ENCODE results near the gene SELENOF. TPM values are rescaled to one million over a fixed set of nuclear protein-coding genes. Genes with fewer than 3 reads are reported as not detected.

SELENOF gene
- total RNA-seq, 1 donor: 155 TPM

DNA sequence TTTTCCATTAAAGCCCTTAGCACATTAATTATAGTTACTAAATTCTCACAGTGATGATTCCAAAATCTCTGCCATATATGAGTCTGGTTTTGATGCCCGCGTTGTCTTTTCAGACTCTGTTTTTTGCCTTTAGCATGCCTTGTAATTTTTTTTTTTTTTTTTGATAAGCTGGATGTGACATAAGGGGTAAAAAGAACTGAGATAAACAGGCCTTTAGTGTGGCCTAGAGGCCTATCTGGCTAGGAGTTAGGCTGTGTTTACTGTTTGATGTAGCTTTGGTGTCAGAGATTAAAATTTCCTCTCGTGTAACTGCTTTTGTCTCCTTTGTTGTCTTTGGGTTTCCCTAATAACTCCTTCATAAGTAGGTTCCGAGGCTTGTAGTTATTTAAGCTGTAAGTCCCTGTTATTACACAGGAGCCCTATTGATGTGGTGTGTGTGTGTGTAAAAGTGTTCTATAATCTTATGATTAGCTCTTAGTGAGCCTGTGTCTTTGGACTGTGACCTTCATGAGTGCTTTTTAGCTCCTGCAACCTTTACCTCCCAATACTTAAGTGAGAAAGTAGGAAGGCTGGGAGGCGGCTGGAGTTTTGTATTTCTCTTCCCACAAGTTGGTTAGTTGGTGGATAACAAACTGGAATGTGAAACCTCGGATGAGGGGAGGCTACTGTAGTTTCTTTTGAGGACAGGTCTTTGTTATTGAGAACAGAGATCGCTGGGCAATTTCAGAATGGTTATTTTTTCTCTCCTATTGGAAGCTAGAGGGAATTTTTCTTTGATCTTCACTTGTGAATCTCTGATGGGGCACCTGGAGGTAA, 19.8 kb upstream of the SELENOF start:
- no peaks in the 10 kb centered on the region for H3K27me3 ChIP-seq (ENCODE audit: insufficient read depth, low read length)
- no peak overlapping the region for H3K4me3 ChIP-seq (ENCODE audit: low read length)
- no peaks in the 10 kb centered on the region for H3K4me1 ChIP-seq (ENCODE audit: insufficient read depth, low read length)
- H3K9me3 ChIP-seq (ENCODE audit: low read depth, low read length): no peaks in the 10 kb centered on the region

DNA sequence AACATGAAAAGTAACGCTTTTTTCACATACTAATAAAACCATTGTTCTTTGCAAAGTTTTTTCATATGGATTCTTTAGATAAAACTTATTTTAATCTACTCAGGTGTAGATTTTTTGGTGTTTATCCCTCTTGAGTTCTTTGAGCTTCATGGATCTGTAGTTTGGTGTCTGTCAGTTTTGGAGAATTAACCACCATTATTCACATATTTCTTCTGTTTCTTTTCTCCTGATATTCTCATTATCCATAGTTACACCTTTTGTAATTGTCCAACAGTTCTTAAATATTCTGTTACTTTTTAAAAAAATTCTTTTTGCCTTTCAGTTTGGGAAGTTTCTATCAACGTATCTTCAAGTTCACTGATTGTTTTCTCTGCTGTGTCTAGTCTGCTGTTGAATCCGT, 19.1 kb upstream of the SELENOF start:
- Histone ChIP-seq H3K4me3 (ENCODE audit: low read length) (no peak overlapping the region), H3K27me3 (ENCODE audit: insufficient read depth, low read length) (no peaks in the 10 kb centered on the region), H3K9me3 (ENCODE audit: low read depth, low read length) (no peaks in the 10 kb centered on the region), H3K4me1 (ENCODE audit: insufficient read depth, low read length) (no peaks in the 10 kb centered on the region)

DNA sequence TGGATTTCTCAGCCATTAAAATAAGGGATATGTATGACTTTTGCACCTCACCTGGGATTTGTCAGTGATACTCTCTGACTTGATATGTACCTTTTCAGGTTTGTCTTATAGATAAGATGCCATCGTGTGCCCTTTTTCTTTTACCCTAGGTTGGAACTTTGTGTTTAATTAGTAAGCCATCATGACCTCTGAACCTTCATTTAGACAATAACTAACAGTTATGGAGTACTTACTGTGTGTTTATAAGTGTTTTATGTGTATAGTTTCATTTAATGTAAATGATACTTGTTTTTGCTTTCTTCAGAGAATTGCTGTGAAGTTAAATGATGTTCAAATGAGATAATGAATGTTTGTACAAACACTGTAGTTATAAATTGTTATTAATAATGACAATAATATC, 14.9 kb upstream of the SELENOF start:
- H3K4me3 ChIP-seq (ENCODE audit: low read length): no peak overlapping the region
- H3K9me3 ChIP-seq (ENCODE audit: low read depth, low read length): no peaks in the 10 kb centered on the region
- no peaks in the 10 kb centered on the region for H3K27me3 ChIP-seq (ENCODE audit: insufficient read depth, low read length)
- H3K4me1 ChIP-seq (ENCODE audit: insufficient read depth, low read length): no peaks in the 10 kb centered on the region

DNA sequence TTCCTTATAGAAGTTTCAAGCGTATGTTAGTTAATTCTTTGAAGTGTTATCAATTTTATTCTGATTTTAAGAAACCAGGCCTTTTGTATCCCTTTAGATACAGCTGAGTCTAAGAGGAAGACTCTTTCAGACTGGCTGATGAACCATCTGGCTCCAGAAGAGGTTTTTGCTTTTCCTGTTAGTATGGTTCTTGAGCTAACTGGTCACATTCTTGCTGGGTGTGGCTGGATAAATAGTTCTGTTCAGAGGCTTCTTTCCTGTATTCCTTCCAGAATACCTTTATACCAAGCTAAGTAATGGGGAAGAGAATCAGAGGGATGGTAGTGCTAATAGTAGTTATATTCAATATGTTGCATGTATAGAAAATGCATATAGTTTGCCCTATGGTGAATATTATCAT, 13.0 kb upstream of the SELENOF start:
- Histone ChIP-seq H3K4me3 (ENCODE audit: low read length) (no peak overlapping the region), H3K9me3 (ENCODE audit: low read depth, low read length) (peaks cover 11% of the 10 kb centered on the region), H3K4me1 (ENCODE audit: insufficient read depth, low read length) (no peaks in the 10 kb centered on the region), H3K27me3 (ENCODE audit: insufficient read depth, low read length) (no peaks in the 10 kb centered on the region)

DNA sequence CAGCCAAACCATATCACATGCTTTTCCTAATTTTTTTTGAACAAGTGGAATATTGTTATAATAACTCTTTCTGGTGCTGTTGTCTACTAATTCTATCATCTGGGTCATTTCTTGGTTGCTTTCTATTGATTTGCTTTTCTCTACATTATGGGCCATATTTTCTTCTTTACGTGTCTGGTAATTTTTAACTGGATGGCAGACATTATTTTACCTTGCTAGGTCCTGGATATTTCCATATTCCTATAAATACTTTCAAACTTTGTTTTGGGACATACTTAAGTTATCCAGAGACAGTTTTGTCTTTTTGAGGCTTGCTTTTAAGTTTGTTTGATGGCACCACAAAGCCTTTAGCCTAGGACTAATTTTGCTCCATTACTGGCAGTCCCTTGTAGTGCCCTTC, 11.8 kb upstream of the SELENOF start:
- Histone ChIP-seq H3K4me1 (ENCODE audit: insufficient read depth, low read length) (no peaks in the 10 kb centered on the region), H3K9me3 (ENCODE audit: low read depth, low read length) (peaks cover 20% of the 10 kb centered on the region), H3K27me3 (ENCODE audit: insufficient read depth, low read length) (no peaks in the 10 kb centered on the region), H3K4me3 (ENCODE audit: low read length) (no peak overlapping the region)

DNA sequence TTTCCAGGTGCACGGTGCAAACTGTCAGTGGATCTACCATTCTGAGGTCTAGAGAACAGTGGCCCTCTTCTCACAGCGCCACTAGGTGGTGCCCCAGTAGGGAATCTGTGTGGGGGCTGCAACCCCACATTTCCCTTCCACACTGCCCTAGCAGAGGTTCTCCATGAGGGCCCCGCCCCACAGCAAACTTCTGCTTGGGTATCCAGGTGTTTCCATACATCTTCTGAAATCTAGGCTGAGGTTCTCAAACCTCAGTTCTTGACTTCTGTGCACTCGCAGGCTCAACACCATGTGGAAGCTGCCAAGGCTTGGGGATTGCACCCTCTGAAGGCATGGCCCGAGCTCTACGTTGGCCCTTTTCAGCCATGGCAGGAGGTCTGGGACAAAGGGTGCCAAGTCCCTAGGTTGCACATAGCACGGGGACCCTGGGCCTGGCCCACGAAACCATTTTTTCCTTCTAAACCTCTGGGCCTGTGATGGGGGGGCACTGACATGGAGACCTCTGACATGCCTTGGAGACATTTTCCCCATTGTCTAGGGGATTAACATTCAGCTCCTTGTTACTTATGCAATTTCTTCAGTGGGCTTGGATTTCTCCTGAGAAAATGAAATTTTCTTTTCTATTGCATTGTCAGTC, 10.5 kb upstream of the SELENOF start:
- no peaks in the 10 kb centered on the region for H3K27me3 ChIP-seq (ENCODE audit: insufficient read depth, low read length)
- peaks cover 20% of the 10 kb centered on the region for H3K9me3 ChIP-seq (ENCODE audit: low read depth, low read length)
- no peaks in the 10 kb centered on the region for H3K4me1 ChIP-seq (ENCODE audit: insufficient read depth, low read length)
- H3K4me3 ChIP-seq (ENCODE audit: low read length): no peak overlapping the region

- no peaks in the 10 kb centered on the region for H3K4me1 ChIP-seq (ENCODE audit: insufficient read depth, low read length)
- H3K9me3 ChIP-seq (ENCODE audit: low read depth, low read length): peaks cover 20% of the 10 kb centered on the region
- H3K4me3 ChIP-seq (ENCODE audit: low read length): no peak overlapping the region
- no peaks in the 10 kb centered on the region for H3K27me3 ChIP-seq (ENCODE audit: insufficient read depth, low read length)
Measured at GRCh38 chr1:86922445-86922844, 8.5 kb upstream of the SELENOF start.

DNA sequence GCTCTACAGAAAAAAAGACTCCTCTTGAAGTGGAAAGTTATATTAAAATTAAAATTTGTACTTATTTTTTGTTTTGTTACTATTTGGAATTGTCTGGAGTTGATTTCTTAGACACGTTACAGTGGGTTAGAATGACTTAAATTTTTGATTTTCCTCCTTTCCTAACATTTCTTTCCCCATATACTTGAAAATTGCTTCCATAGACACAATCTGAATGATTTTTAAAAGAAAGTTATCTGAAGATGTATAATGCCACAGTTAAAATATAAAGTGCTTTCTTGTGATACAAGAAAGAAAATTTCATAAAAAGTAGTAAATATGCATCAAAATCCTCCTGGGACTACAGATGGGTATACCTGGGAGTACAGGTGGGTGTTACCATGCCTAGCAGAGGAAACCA, 2.8 kb upstream of the SELENOF start:
- peaks cover 25% of the 10 kb centered on the region for H3K4me1 ChIP-seq (ENCODE audit: insufficient read depth, low read length)
- peaks cover 8% of the 10 kb centered on the region for H3K9me3 ChIP-seq (ENCODE audit: low read depth, low read length)
- no peak overlapping the region for H3K4me3 ChIP-seq (ENCODE audit: low read length)
- no peaks in the 10 kb centered on the region for H3K27me3 ChIP-seq (ENCODE audit: insufficient read depth, low read length)

GRCh38 chr1:86915737-86916235, 1.9 kb upstream of the SELENOF start:
- no peaks in the 10 kb centered on the region for H3K9me3 ChIP-seq (ENCODE audit: low read depth, low read length)
- no peaks in the 10 kb centered on the region for H3K27me3 ChIP-seq (ENCODE audit: insufficient read depth, low read length)
- H3K4me3 ChIP-seq (ENCODE audit: low read length): peak overlapping the region; percentile 91
- H3K4me1 ChIP-seq (ENCODE audit: insufficient read depth, low read length): peaks cover 34% of the 10 kb centered on the region

GRCh38 chr1:86914998-86915736, 1.2 kb upstream of the SELENOF start:
- H3K4me1 ChIP-seq (ENCODE audit: insufficient read depth, low read length): peaks cover 36% of the 10 kb centered on the region
- H3K27me3 ChIP-seq (ENCODE audit: insufficient read depth, low read length): no peaks in the 10 kb centered on the region
- no peaks in the 10 kb centered on the region for H3K9me3 ChIP-seq (ENCODE audit: low read depth, low read length)
- H3K4me3 ChIP-seq (ENCODE audit: low read length): peak overlapping the region; percentile 91

DNA sequence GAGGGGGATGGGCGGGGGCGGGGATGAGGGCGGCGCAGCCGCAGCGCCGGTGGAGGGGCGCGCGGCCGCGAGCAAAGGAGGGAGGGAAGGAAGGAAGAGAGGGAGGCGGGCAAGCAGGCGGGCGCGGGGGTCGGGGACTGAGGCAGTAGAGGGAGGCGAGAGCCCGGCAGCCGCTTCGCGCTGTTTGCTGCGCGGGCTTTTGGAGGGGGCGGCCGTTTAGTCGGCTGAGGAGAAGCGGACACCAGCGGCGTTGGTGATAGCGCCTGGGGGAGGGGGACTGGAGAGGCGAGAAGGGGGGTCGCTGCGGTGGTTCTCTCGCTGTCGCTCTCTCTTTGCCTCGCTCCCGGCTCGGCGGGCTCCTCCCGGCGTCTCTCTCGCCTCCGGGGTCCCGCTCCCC, 673 bp upstream of the SELENOF start, which contains the start of gene HS2ST1:
HS2ST1 (plus strand) TSS at position 35 of the 397 bp plus-strand sequence.
- Histone ChIP-seq H3K27me3 (ENCODE audit: insufficient read depth, low read length) (no peaks in the 10 kb centered on the region), H3K4me1 (ENCODE audit: insufficient read depth, low read length) (peaks cover 38% of the 10 kb centered on the region), H3K4me3 (ENCODE audit: low read length) (peak within 1 kb of the TSS; percentile 100), H3K9me3 (ENCODE audit: low read depth, low read length) (no peaks in the 10 kb centered on the region)

DNA sequence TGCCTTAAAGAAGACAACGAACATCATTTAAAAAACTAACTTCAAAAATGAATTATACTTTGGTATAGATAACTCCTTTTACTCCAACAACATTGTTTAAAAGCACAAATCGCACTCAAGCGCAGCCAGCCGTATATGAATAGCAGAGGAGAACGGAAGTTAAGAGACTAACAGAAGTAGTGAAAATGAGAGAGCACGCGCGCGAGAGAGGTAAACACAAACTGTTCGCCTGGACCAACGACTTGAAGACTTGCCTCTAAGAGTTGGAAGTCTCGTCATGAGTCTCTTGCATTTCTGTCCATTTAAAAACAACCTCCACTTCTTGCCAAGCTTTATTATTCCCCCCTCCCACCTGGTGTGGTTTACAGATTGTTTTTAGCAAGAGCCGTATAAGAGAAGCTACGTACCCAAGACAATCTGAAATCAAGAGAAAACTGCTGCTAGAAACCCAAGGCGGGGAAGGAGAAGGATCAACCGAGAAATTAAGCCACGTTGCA, 479 bp downstream of the SELENOF start:
- Histone ChIP-seq H3K9me3 (ENCODE audit: low read depth, low read length) (no peaks in the 10 kb centered on the region), H3K4me3 (ENCODE audit: low read length) (peak overlapping the region; percentile 100), H3K4me1 (ENCODE audit: insufficient read depth, low read length) (peaks cover 39% of the 10 kb centered on the region), H3K27me3 (ENCODE audit: insufficient read depth, low read length) (no peaks in the 10 kb centered on the region)

GRCh38 chr1:86912281-86912900, 1.5 kb downstream of the SELENOF start:
- Histone ChIP-seq H3K27me3 (ENCODE audit: insufficient read depth, low read length) (no peaks in the 10 kb centered on the region), H3K4me1 (ENCODE audit: insufficient read depth, low read length) (peaks cover 39% of the 10 kb centered on the region), H3K9me3 (ENCODE audit: low read depth, low read length) (no peaks in the 10 kb centered on the region), H3K4me3 (ENCODE audit: low read length) (peak overlapping the region; percentile 100)

- Histone ChIP-seq H3K4me1 (ENCODE audit: insufficient read depth, low read length) (peaks cover 11% of the 10 kb centered on the region), H3K4me3 (ENCODE audit: low read length) (no peak overlapping the region), H3K9me3 (ENCODE audit: low read depth, low read length) (no peaks in the 10 kb centered on the region), H3K27me3 (ENCODE audit: insufficient read depth, low read length) (no peaks in the 10 kb centered on the region)
Measured at GRCh38 chr1:86906419-86906818, 7.5 kb downstream of the SELENOF start.
